HepG2 (cell line): ENCODE data around the gene PARP14. TPM values are rescaled to one million over a fixed set of nuclear protein-coding genes. Genes with fewer than 3 reads are reported as not detected.

Experiments used
- ELF1 ChIP-seq: sonication (generic); formaldehyde crosslinking; IDR thresholded peaks from 2 replicates; pipeline ENCODE4 v1.4.0; 2020; ENCODE audit warnings: missing genetic modification reagents
- FOXK1 ChIP-seq: sonication (generic); formaldehyde crosslinking; IDR thresholded peaks from 2 replicates; pipeline ENCODE4 v1.4.0; 2020; ENCODE audit warnings: low read depth, missing genetic modification reagents, borderline replicate concordance
- GFI1 ChIP-seq: sonication (generic); formaldehyde crosslinking; IDR thresholded peaks from 2 replicates; pipeline ENCODE4 v1.5.0; 2020; ENCODE audit warnings: missing genetic modification reagents, mild to moderate bottlenecking, borderline replicate concordance
- HES4 ChIP-seq: sonication (generic); formaldehyde crosslinking; IDR thresholded peaks from 2 replicates; pipeline ENCODE4 v1.9.0; 2021; ENCODE audit warnings: mild to moderate bottlenecking, missing genetic modification reagents, borderline replicate concordance
- HOXA7 ChIP-seq: sonication (generic); formaldehyde crosslinking; IDR thresholded peaks from 2 replicates; pipeline ENCODE4 v1.8.1; 2022; ENCODE audit warnings: mild to moderate bottlenecking, missing genetic modification reagents, moderate library complexity
- ISX ChIP-seq: sonication (generic); formaldehyde crosslinking; conservative IDR thresholded peaks from 2 replicates; pipeline ENCODE4 v1.5.0; 2020; ENCODE audit warnings: missing genetic modification reagents
- JUND ChIP-seq: sonication (generic); formaldehyde crosslinking; IDR thresholded peaks from 2 replicates; pipeline ENCODE4 v1.8.0; 2022; ENCODE audit warnings: mild to moderate bottlenecking, missing genetic modification reagents
- KDM2A ChIP-seq: sonication (generic); formaldehyde crosslinking; IDR thresholded peaks from 2 replicates; pipeline ENCODE4 v1.4.0; 2020; ENCODE audit warnings: low read depth, missing genetic modification reagents, borderline replicate concordance
- KDM4B ChIP-seq: sonication (generic); formaldehyde crosslinking; IDR thresholded peaks from 2 replicates; pipeline ENCODE4 v1.4.0; 2020; ENCODE audit warnings: missing genetic modification reagents
- MYC ChIP-seq: sonication (generic); formaldehyde crosslinking; IDR thresholded peaks from 2 replicates; pipeline ENCODE4 v1.9.0; 2021; ENCODE audit warnings: missing genetic modification reagents, borderline replicate concordance
- REPIN1 ChIP-seq: sonication (generic); formaldehyde crosslinking; IDR thresholded peaks from 2 replicates; pipeline ENCODE4 v1.8.0; 2022; ENCODE audit warnings: missing genetic modification reagents, low read depth, mild to moderate bottlenecking, borderline replicate concordance
- SRY ChIP-seq: sonication (generic); formaldehyde crosslinking; IDR thresholded peaks from 2 replicates; pipeline ENCODE4 v1.8.0; 2022; ENCODE audit warnings: mild to moderate bottlenecking, missing genetic modification reagents
- SYNCRIP ChIP-seq: fragments of 200-400 bp; formaldehyde crosslinking; IDR thresholded peaks from 2 replicates; pipeline ENCODE4 v1.6.1; 2018; ENCODE audit warnings: mild to moderate bottlenecking, low read depth, low read length; ENCODE audit not compliant: insufficient read depth
- ZNF333 ChIP-seq: sonication (generic); formaldehyde crosslinking; IDR thresholded peaks from 2 replicates; pipeline ENCODE4 v1.4.0; 2020; ENCODE audit warnings: mild to moderate bottlenecking, missing genetic modification reagents, borderline replicate concordance
- ZNF569 ChIP-seq: sonication (generic); formaldehyde crosslinking; IDR thresholded peaks from 2 replicates; pipeline ENCODE4 v1.5.0; 2020; ENCODE audit warnings: mild to moderate bottlenecking, missing genetic modification reagents, moderate library complexity, borderline replicate concordance
- ZNF839 ChIP-seq: sonication (generic); formaldehyde crosslinking; IDR thresholded peaks from 2 replicates; pipeline ENCODE4 v1.4.0; 2020; ENCODE audit warnings: missing genetic modification reagents, mild to moderate bottlenecking, borderline replicate concordance
- polyA plus RNA-seq, 8 experiments: library from polyadenylated mRNA; depleted of rRNA in 3 of 8; stranded (reverse) in 7 of 8; unstranded in 1 of 8; fragments of >200 nt; fragmentation: Illumina TruSeq in 4 of 8; extraction: Trizol in 4 of 8; gene quantifications; 2 replicates each; pipeline versions ENCODE4 v1.2.1 to v1.2.3, GENCODE V29; 2011 to 2016; ENCODE audit warnings: low read depth in 4 of 8, missing spikeins in 1 of 8, mixed read lengths in 1 of 8; ENCODE audit not compliant: insufficient read depth in 1 of 8
- total RNA-seq, 5 experiments: library from RNA; depleted of rRNA; stranded (reverse); fragments of >200 nt; fragmentation: Illumina TruSeq; extraction: Trizol; gene quantifications; 2 replicates each; pipeline ENCODE4 v1.2.3, GENCODE V29; 2016; ENCODE audit warnings: low read depth in 1 of 5
- TF ChIP-seq, protein P1 (sequence below): sonication (generic); formaldehyde crosslinking; IDR thresholded peaks from 2 replicates; pipeline ENCODE4 v1.8.0; 2023; ENCODE audit warnings: mild to moderate bottlenecking, missing genetic modification reagents
- TF ChIP-seq, protein P2 (sequence below): sonication (generic); formaldehyde crosslinking; IDR thresholded peaks from 2 replicates; pipeline ENCODE4; 2020; ENCODE audit warnings: missing genetic modification reagents, mild to moderate bottlenecking, borderline replicate concordance
- TF ChIP-seq, protein P3 (sequence below): sonication (generic); formaldehyde crosslinking; IDR thresholded peaks from 2 replicates; pipeline ENCODE4 v1.9.0; 2022; ENCODE audit warnings: low read depth, missing genetic modification reagents
- TF ChIP-seq, protein P4 (sequence below): sonication (generic); formaldehyde crosslinking; IDR thresholded peaks from 2 replicates; pipeline ENCODE4 v1.4.0; 2020; ENCODE audit warnings: missing genetic modification reagents

Gene PARP14
- total and polyA plus RNA-seq, 2 of the 13 experiments (the other 11 are each of a cell fraction or from before 2014, with no cell fraction given): 9.0 to 19.1 TPM

DNA sequence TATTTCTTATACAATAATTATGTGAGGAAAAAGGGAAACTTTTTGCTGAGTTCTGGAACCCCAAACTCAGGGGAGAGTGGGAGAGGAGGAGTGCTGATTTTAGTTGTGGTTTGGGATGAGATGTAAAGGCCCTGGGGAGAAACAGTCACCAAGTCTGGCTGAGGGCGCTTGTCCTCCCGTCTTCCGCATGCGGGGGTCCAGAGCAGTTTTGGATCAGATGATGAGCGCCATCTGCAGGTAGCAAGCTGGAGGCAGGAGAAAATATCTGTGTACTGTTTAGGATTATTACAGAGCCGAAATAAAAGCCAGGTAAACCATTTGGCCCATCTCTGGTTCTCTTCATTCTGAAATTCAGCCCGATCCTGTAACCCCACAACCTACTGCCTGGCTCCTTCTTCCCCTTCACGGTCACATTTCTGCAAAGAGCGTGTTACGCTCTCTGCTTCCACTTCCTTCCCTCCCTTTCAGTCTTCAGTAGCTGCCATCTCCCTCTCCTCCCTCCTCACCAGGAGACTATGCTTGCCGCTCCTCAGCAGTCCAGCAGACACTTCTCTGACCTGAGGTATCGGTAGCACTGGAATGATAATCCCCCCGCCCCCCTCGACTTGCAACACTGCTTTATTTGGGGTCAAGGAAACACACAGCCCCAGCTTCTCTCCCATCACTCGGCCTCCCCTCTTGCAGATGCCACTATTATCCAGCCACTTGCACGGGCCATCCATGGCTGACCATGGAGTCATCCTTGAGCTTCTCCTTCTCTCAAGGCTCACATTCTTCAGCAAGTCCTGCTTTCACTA lies 1.4 kb upstream of the PARP14 start (continued):
- TF ChIP-seq ELF1 (CRISPR knock-in tag): peak; percentile 71
- TF ChIP-seq MYC (CRISPR knock-in tag): no peak
- TF ChIP-seq, protein P1, sequence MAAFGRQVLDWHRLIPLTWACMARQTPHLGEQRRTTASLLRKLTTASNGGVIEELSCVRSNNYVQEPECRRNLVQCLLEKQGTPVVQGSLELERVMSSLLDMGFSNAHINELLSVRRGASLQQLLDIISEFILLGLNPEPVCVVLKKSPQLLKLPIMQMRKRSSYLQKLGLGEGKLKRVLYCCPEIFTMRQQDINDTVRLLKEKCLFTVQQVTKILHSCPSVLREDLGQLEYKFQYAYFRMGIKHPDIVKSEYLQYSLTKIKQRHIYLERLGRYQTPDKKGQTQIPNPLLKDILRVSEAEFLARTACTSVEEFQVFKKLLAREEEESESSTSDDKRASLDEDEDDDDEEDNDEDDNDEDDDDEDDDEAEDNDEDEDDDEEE (CRISPR knock-in tag): 0 out of 2 replicates have a peak, but pooled peaks have one; percentile 57
- TF ChIP-seq SYNCRIP: no peak
- TF ChIP-seq KDM4B: no peak
- TF ChIP-seq, protein P2, sequence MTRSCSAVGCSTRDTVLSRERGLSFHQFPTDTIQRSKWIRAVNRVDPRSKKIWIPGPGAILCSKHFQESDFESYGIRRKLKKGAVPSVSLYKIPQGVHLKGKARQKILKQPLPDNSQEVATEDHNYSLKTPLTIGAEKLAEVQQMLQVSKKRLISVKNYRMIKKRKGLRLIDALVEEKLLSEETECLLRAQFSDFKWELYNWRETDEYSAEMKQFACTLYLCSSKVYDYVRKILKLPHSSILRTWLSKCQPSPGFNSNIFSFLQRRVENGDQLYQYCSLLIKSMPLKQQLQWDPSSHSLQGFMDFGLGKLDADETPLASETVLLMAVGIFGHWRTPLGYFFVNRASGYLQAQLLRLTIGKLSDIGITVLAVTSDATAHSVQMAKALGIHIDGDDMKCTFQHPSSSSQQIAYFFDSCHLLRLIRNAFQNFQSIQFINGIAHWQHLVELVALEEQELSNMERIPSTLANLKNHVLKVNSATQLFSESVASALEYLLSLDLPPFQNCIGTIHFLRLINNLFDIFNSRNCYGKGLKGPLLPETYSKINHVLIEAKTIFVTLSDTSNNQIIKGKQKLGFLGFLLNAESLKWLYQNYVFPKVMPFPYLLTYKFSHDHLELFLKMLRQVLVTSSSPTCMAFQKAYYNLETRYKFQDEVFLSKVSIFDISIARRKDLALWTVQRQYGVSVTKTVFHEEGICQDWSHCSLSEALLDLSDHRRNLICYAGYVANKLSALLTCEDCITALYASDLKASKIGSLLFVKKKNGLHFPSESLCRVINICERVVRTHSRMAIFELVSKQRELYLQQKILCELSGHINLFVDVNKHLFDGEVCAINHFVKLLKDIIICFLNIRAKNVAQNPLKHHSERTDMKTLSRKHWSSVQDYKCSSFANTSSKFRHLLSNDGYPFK: no peak
- no peak for TF ChIP-seq ISX (CRISPR knock-in tag)
- no peak for TF ChIP-seq HOXA7 (CRISPR knock-in tag)
- no peak for TF ChIP-seq ZNF569 (CRISPR knock-in tag)
- peak; percentile 22; the same call in 1 of the 2 replicates for TF ChIP-seq KDM2A (CRISPR knock-in tag)
- TF ChIP-seq, protein P3, sequence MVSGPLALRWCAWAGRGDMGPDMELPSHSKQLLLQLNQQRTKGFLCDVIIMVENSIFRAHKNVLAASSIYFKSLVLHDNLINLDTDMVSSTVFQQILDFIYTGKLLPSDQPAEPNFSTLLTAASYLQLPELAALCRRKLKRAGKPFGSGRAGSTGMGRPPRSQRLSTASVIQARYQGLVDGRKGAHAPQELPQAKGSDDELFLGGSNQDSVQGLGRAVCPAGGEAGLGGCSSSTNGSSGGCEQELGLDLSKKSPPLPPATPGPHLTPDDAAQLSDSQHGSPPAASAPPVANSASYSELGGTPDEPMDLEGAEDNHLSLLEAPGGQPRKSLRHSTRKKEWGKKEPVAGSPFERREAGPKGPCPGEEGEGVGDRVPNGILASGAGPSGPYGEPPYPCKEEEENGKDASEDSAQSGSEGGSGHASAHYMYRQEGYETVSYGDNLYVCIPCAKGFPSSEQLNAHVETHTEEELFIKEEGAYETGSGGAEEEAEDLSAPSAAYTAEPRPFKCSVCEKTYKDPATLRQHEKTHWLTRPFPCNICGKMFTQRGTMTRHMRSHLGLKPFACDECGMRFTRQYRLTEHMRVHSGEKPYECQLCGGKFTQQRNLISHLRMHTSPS (CRISPR knock-in tag): no peak
- 0 out of 2 replicates have a peak, but pooled peaks have one; percentile 19 for TF ChIP-seq REPIN1 (CRISPR knock-in tag)
- TF ChIP-seq HES4: 0 out of 2 replicates have a peak, but pooled peaks have one; percentile 47
- TF ChIP-seq SRY (CRISPR knock-in tag): no peak
- 0 out of 2 replicates have a peak, but pooled peaks have one; percentile 22 for TF ChIP-seq GFI1
- no peak for TF ChIP-seq JUND (CRISPR knock-in tag)
- TF ChIP-seq, protein P4, sequence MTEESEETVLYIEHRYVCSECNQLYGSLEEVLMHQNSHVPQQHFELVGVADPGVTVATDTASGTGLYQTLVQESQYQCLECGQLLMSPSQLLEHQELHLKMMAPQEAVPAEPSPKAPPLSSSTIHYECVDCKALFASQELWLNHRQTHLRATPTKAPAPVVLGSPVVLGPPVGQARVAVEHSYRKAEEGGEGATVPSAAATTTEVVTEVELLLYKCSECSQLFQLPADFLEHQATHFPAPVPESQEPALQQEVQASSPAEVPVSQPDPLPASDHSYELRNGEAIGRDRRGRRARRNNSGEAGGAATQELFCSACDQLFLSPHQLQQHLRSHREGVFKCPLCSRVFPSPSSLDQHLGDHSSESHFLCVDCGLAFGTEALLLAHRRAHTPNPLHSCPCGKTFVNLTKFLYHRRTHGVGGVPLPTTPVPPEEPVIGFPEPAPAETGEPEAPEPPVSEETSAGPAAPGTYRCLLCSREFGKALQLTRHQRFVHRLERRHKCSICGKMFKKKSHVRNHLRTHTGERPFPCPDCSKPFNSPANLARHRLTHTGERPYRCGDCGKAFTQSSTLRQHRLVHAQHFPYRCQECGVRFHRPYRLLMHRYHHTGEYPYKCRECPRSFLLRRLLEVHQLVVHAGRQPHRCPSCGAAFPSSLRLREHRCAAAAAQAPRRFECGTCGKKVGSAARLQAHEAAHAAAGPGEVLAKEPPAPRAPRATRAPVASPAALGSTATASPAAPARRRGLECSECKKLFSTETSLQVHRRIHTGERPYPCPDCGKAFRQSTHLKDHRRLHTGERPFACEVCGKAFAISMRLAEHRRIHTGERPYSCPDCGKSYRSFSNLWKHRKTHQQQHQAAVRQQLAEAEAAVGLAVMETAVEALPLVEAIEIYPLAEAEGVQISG (CRISPR knock-in tag): 0 out of 2 replicates have a peak, but pooled peaks have one; percentile 28
- no peak for TF ChIP-seq FOXK1 (CRISPR knock-in tag)
- peak; percentile 36; the same call in 1 of the 2 replicates for TF ChIP-seq ZNF839
- no peak for TF ChIP-seq ZNF333 (CRISPR knock-in tag)
